Retinal pigment epithelial cell (primary cell): Measurements from ENCODE around the gene PHKA2.
A peak's percentile ranks its signal among the peaks of the same experiment; 100 is the strongest.

Experiments used
- DNase-seq: peaks from one replicate; pipeline ENCODE4 v3.0.0-alpha.2; 2010; ENCODE audit warnings: low read depth
- H3K4me3 ChIP-seq: 2 replicates; pipeline ENCODE4 v1.5.1; 2011; ENCODE audit warnings: mild to moderate bottlenecking, low read length, control low read depth, moderate library complexity
- TF ChIP-seq, protein P1 (sequence below): conservative IDR thresholded peaks from 2 replicates; pipeline ENCODE4 v1.5.1; 2011; ENCODE audit warnings: low read depth, low read length, control low read depth, inconsistent platforms

PHKA2 gene

DNA sequence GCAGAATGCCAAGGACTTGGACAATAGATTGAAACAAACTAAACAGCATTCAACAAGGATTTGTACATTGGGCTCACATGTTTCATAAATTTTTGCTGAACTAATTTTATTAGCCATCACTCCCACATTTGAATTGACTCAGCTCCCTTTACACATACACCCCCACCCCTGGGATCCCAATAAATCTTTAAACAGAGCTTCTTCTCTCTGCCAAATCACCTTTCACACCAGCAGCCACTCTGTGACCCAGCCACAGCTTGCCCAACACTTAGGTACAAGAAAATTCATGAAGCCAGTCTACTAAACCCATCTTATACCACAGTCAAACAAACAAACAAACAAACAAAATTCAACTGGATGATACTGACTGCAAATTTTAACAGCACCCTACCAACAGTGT lies 21.6 kb downstream of the PHKA2 start:
- no peak overlapping the region for H3K4me3 ChIP-seq
- TF ChIP-seq, protein P1, sequence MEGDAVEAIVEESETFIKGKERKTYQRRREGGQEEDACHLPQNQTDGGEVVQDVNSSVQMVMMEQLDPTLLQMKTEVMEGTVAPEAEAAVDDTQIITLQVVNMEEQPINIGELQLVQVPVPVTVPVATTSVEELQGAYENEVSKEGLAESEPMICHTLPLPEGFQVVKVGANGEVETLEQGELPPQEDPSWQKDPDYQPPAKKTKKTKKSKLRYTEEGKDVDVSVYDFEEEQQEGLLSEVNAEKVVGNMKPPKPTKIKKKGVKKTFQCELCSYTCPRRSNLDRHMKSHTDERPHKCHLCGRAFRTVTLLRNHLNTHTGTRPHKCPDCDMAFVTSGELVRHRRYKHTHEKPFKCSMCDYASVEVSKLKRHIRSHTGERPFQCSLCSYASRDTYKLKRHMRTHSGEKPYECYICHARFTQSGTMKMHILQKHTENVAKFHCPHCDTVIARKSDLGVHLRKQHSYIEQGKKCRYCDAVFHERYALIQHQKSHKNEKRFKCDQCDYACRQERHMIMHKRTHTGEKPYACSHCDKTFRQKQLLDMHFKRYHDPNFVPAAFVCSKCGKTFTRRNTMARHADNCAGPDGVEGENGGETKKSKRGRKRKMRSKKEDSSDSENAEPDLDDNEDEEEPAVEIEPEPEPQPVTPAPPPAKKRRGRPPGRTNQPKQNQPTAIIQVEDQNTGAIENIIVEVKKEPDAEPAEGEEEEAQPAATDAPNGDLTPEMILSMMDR = no peak
- DNase-seq = no peak

DNA sequence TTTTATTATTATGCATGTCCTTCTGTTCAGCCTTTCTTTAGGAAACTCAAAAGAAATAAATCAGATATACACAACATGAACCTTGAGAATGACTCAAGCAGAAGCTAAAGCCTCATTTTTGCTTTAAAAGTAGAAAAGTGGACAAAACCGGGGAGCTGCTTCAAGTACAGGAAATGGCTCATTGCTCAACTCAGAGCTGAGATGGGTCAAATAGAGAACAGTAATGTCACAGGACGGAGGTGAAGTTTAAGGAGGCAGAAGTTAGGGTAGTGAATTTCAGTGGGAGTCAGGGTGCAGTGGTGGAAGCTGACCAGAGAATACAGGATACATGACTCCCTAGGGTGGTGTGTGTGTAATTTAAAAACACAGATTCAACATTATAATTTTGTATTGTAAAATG lies 22.2 kb downstream of the PHKA2 start:
- TF ChIP-seq, protein P1 = no peak
- no peak for DNase-seq
- no peak overlapping the region for H3K4me3 ChIP-seq

DNA sequence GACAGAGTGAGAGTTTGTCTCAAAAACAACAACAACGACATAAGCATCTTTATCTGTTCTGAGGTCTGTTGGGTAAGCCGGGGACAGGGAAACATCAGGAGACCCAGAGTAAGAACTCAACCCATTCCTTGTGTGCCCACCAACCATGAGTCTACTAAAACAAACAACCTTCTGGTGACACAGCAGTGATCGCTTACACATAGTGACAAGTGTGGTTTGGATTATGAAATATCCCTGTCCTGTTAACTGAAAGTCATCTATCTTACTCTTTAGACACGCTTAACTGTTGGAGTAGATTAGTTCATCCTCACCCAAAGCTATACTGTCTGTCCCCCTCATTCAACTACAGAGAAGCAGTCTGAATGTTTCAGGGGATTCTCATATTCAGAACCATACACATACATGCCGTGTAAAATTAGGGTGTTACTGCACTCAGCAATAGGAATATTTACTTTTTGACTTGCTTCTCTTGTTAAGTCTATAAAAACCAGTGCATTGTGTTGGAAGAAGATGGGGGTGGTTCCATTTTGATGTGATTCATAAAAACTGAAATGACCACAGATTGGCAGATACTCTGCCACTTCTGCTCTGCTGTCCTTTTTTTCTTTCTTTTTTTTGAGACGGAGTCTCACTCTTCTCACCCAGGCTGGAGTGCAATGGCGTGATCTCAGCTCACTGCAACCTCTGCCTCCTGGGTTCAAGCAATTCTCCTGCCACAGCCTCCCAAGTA lies 27.4 kb downstream of the PHKA2 start:
- DNase-seq = no peak
- H3K4me3 ChIP-seq = no peak overlapping the region
- TF ChIP-seq, protein P1 = no peak

GRCh38 chrX:18955676-18956075 lies 28.2 kb downstream of the PHKA2 start:
- H3K4me3 ChIP-seq = no peak overlapping the region
- TF ChIP-seq, protein P1 = no peak
- no peak for DNase-seq

GRCh38 chrX:18951032-18951431 lies 32.9 kb downstream of the PHKA2 start:
- TF ChIP-seq, protein P1 = peak; percentile 1
- DNase-seq = no peak
- H3K4me3 ChIP-seq = no peak overlapping the region

GRCh38 chrX:18949944-18950301 lies 34.0 kb downstream of the PHKA2 start:
- no peak overlapping the region for H3K4me3 ChIP-seq
- TF ChIP-seq, protein P1 = no peak
- no peak for DNase-seq

GRCh38 chrX:18949291-18949943 lies 34.5 kb downstream of the PHKA2 start:
- no peak overlapping the region for H3K4me3 ChIP-seq
- DNase-seq = no peak
- TF ChIP-seq, protein P1 = no peak
